Large intestine (tissue), 3 donors: ENCODE data around the gene UBAC2. TPM values are rescaled to one million over a fixed set of nuclear protein-coding genes. Genes with fewer than 3 reads are reported as not detected.

Source experiments
- DNase-seq, 2 donors: peaks; one replicate each; pipeline versions ENCODE4 v3.0.0 to v3.0.0-alpha.2; 2013
- H3K27ac ChIP-seq: one replicate; pipeline ENCODE4 v1.5.1; 2013; ENCODE audit warnings: low read length
- H3K27me3 ChIP-seq: 2 replicates; pipeline ENCODE4 v1.6.1; 2013; ENCODE audit warnings: low read length; ENCODE audit not compliant: control insufficient read depth, insufficient read depth
- H3K36me3 ChIP-seq: 2 replicates; pipeline ENCODE4 v1.6.1; 2013; ENCODE audit warnings: low read length; ENCODE audit not compliant: control insufficient read depth, insufficient read depth
- H3K4me1 ChIP-seq: one replicate; pipeline ENCODE4 v1.6.1; 2013; ENCODE audit warnings: low read length; ENCODE audit not compliant: control insufficient read depth, insufficient read depth
- H3K4me3 ChIP-seq: one replicate; pipeline ENCODE4 v1.5.1; 2013; ENCODE audit warnings: low read length
- H3K9me3 ChIP-seq: one replicate; pipeline ENCODE4 v1.6.1; 2013; ENCODE audit warnings: mild to moderate bottlenecking, low read depth, low read length, moderate library complexity; ENCODE audit not compliant: control insufficient read depth
- WGBS: methylation state at CpG from one replicate; pipeline ENCODE4 v1.1.5; 2013; ENCODE audit warnings: low lambda C conversion rate; ENCODE audit not compliant: insufficient coverage; 5-methylcytosine and 5-hydroxymethylcytosine counted together
- polyA plus RNA-seq: library from polyadenylated mRNA; unstranded; fragments of 120-200 nt; gene quantifications from one replicate; pipeline ENCODE4 v1.2.1, GENCODE V29; 2013

UBAC2 gene
- polyA plus RNA-seq, 1 donor, result 77.8 TPM

DNA sequence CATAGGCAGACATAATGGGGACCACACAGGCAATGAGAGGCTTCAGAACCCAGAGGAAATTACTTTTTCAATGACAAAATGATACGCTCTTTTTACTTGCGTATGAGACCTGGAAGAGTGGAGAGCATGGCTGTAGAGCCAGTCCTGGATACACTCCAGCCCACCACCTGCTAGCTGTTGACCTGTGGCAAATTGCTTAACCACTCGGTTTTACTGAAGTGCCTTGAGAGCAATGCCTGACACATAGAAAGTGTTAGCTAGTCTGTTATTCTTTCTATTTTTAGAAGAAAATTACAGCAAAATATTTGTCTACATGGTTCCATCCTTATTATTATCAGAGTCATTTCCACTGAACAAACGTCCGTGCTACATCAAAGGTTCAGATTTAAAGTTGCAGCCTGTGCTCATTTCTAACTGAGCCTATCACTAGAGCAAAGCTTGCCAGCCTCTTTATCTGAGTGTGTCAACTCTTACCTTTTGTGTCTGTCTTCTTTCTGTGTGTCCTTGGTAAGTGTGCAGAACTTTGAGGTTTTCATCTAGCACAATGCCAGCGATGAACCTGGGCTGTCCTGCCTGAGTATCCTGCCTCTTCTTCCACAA is 116.1 kb downstream of the UBAC2 start:
- Histone ChIP-seq H3K36me3 (peaks cover 24% of the 10 kb centered on the region), H3K9me3 (no peaks in the 10 kb centered on the region), H3K4me1 (no peaks in the 10 kb centered on the region), H3K4me3 (no peak overlapping the region), H3K27ac (no peak overlapping the region), H3K27me3 (no peaks in the 10 kb centered on the region)
- DNase-seq, result no peak
- WGBS, result 100% methylated on average over 3 of the region's 6 CpGs

DNA sequence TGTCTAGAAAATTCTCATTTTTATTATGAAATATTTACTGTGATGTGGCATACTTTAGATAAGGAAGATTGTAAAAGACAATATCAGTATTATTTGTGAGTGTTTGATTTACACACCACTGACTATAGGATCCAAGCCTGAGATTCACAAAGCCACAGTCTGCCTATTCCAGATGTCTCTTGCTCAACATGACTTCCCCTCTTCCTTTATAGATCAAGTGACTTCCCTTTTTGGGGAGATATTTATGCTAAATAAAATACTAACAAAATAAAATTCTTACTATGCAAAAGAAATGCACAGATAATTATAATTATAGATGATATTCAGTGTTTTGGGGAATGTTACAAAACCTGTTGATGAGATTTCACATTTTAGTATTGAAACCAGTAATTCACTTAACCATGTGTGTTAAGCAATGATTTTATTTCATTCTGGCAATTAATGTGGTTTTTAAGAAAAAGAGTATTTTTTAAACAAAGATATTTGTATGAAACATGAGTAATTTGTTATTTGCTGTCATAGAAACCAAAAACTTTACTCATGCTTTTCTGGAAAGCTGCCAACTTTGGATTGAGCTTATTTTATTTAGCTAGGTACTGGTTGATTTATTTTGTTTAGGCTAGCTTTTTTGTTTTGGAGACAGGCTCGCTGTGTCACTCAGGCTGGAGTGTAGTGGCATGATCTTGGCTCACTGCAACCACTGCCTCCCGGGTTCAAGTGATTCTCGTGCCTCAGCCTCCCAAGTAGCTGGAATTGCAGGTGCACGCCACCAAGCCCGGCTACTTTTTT is 120.2 kb downstream of the UBAC2 start:
- H3K36me3 ChIP-seq, result peaks cover 19% of the 10 kb centered on the region
- no peaks in the 10 kb centered on the region for H3K4me1 ChIP-seq
- no peak overlapping the region for H3K27ac ChIP-seq
- WGBS, result no CpG with 5 or more reads among the region's 5 CpGs
- DNase-seq, result no peak
- H3K27me3 ChIP-seq, result no peaks in the 10 kb centered on the region
- no peaks in the 10 kb centered on the region for H3K9me3 ChIP-seq
- no peak overlapping the region for H3K4me3 ChIP-seq

DNA sequence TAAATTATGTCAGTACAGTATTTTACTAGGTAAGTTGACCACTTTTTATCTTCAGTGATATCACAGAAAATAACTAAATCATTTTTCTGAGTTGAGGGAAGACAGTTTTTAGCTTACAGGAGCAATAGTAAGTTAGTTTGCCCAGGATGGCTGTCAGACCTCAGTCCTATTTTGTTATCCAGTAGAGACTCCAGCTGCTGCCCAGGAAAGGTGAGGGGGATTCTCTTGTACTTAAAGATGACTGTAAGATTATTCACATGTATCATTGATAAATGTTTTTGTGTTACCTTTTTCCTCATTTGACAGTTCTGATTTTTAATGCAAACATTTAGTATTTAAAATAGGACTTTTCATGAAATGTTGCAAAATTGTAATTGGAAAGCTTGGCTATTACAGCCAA is 121.1 kb downstream of the UBAC2 start:
- DNase-seq, result no peak
- no peak overlapping the region for H3K4me3 ChIP-seq
- no peaks in the 10 kb centered on the region for H3K27me3 ChIP-seq
- H3K4me1 ChIP-seq, result no peaks in the 10 kb centered on the region
- H3K27ac ChIP-seq, result no peak overlapping the region
- H3K36me3 ChIP-seq, result peaks cover 14% of the 10 kb centered on the region
- H3K9me3 ChIP-seq, result no peaks in the 10 kb centered on the region

DNA sequence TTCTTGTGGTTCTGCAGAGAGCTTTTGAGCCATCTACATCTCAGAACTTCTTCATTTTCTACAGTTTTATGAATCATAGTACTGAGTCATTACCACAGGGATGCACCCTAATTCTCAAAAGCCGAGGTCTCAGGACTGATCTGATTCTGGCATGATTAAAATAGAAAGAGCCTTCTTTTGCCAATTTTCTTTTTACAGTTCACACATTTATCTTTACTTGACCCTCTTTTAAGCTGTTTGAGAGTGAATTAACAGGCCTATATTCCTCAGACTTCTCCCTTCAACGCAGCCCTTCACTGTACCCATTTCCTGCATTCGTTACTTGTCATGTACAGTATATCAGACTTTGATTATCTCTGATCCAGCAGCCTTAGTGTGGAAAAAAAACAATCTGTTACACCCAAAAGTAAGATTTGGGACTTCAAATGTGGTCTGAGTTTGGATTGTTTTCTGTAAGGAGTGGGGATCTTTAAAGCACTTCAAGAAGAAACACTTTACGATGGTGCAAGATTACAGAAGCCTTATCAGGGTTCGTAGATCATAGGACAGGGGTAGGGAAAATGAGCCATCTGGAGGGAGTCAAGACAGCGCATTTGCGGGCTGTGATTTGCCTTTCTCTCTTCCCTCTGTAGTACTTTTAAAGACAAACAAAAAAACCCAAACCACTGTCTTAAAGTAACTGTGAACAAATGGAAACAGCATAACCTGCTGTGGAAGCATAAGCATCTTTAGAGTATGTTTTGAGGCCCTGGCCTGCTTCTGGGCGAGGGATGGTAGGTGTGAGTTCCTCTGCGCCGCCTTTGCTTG is 121.8 kb downstream of the UBAC2 start:
- Histone ChIP-seq H3K27ac (no peak overlapping the region), H3K4me1 (no peaks in the 10 kb centered on the region), H3K9me3 (no peaks in the 10 kb centered on the region), H3K27me3 (no peaks in the 10 kb centered on the region), H3K36me3 (peaks cover 14% of the 10 kb centered on the region), H3K4me3 (no peak overlapping the region)
- WGBS, result 67% methylated on average over 1 of the region's 10 CpGs
- DNase-seq, result no peak

DNA sequence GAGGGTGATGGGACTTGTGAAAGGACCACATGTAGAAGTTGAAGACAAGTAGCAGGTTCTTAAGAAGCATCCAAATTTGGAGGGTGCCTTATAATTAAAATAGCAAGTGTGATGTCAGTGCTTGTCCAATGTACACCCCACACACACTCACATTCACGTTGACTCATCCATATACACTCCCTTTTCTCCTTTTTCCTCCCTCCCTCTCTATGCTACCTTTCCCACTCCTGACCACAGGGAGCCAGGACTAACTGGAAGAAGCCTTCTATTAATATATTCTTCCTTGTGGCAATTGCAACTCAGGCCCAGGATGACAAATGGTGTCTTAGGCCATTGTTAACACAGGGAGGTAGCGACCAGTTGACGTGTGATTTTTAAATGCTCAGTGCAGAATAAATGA is 122.8 kb downstream of the UBAC2 start:
- 93% methylated on average over 3 of the region's 3 CpGs for WGBS
- Histone ChIP-seq H3K27me3 (no peaks in the 10 kb centered on the region), H3K27ac (no peak overlapping the region), H3K36me3 (peaks cover 14% of the 10 kb centered on the region), H3K9me3 (no peaks in the 10 kb centered on the region), H3K4me1 (no peaks in the 10 kb centered on the region), H3K4me3 (no peak overlapping the region)
- no peak for DNase-seq

DNA sequence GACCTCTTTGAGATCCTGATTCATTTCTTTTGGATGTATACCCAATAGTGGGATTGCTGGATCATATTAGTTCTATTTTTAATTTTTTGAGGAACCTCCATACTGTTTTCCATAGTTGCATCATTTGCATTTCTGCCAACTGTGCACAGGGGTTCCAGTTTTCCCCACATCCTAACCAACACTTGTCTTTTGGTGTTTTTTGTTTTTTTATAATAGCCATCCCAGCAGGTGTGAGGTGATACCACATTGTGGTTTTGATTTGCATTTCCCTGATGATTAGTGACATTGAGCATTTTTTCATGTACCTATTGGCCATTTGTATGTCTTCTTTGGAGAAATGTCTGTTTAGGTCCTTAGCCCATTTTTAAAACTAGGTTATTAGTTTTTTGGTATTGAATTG is 125.4 kb downstream of the UBAC2 start:
- H3K4me1 ChIP-seq, result no peaks in the 10 kb centered on the region
- H3K27me3 ChIP-seq, result no peaks in the 10 kb centered on the region
- no peaks in the 10 kb centered on the region for H3K9me3 ChIP-seq
- DNase-seq, result no peak
- no peak overlapping the region for H3K27ac ChIP-seq
- H3K36me3 ChIP-seq, result peaks cover 10% of the 10 kb centered on the region
- H3K4me3 ChIP-seq, result no peak overlapping the region

DNA sequence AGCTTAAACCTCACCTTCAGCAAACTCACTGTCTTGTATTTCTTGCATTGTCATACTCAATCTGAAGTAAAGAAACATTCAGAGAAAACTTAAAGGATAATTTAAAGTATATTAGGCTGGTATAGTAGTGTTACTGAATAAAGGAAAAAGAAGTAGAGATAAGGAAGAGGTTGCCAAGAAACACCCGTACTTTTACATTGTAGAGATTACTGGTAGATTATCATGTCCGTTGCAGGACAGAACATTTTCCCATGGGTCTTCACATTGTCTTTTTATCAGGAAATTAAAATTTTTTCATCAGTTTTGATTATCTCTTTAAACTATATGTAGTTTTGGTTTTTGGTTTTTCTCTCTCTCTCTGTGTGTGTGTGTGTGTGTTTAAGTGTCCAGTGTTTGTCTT is 126.5 kb downstream of the UBAC2 start:
- Histone ChIP-seq H3K9me3 (no peaks in the 10 kb centered on the region), H3K27me3 (no peaks in the 10 kb centered on the region), H3K36me3 (peaks cover 10% of the 10 kb centered on the region), H3K4me1 (no peaks in the 10 kb centered on the region), H3K4me3 (no peak overlapping the region), H3K27ac (no peak overlapping the region)
- DNase-seq, result no peak
- WGBS, result 86% methylated on average over 1 of the region's 2 CpGs

DNA sequence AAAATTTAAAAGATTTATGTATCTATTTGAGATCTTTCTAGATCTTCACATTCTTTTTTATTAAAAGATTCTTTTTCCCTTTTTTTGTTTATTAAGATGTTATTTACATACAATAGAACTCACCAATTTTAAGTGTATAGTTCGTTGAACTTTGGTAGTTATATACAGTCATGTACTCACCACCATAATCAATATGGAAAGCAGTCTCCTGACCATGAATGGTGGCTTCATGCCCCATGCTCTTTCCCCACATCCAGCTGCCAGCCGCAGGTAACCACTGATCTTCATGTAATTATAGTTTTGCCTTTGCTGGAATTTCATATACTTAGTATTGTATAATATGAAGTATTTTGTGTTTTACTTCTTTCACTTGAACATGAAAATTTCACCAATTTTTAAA is 127.1 kb downstream of the UBAC2 start:
- H3K4me3 ChIP-seq, result no peak overlapping the region
- H3K27ac ChIP-seq, result no peak overlapping the region
- H3K36me3 ChIP-seq, result peaks cover 10% of the 10 kb centered on the region
- no peaks in the 10 kb centered on the region for H3K9me3 ChIP-seq
- H3K4me1 ChIP-seq, result no peaks in the 10 kb centered on the region
- 80% methylated on average over 1 of the region's 2 CpGs for WGBS
- no peak for DNase-seq
- H3K27me3 ChIP-seq, result no peaks in the 10 kb centered on the region

DNA sequence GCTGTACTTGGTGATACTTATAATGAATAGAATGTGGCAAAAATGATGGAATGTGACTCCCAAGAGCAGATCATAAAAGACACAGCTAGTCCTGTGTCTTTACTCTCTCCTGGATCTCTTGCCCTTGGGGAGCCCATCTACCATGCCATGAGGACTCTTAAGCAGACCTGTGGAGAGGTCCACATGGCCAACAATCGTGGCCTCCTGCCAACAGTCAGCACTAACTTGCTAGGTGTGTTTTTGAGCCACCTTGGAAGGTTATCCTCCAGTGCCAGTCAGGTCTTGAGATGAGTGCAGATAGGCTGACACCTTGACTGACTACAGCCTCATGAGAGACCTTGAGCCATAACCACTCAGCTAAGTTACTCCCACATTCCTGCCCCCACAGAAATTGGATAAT is 128.8 kb downstream of the UBAC2 start:
- Histone ChIP-seq H3K4me1 (no peaks in the 10 kb centered on the region), H3K9me3 (no peaks in the 10 kb centered on the region), H3K27ac (no peak overlapping the region), H3K27me3 (no peaks in the 10 kb centered on the region), H3K4me3 (no peak overlapping the region), H3K36me3 (peaks cover 8% of the 10 kb centered on the region)
- WGBS, result no CpG with 5 or more reads among the region's 1 CpG
- DNase-seq, result no peak

DNA sequence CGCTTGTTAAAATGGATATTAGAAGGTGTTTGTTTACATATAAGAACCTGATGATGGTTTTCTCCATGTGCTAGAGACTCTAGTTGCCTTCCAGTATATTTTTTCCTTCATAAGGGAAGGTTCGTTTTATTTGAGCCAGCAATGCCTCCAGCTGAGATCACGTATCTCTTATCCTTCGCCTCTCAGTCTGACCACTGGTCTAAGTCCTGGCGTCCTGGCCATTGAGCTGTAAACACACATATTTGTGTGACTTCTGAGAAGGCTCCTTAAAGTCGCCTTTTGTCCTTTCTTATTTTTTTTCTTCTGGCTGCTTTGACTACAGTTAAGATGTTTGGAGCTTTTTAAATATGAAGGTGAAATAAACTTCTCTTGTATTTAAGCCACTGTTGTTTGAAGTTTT is 130.3 kb downstream of the UBAC2 start:
- DNase-seq, result no peak
- no peaks in the 10 kb centered on the region for H3K9me3 ChIP-seq
- no peaks in the 10 kb centered on the region for H3K27me3 ChIP-seq
- 100% methylated on average over 1 of the region's 6 CpGs for WGBS
- H3K4me3 ChIP-seq, result no peak overlapping the region
- no peaks in the 10 kb centered on the region for H3K4me1 ChIP-seq
- H3K27ac ChIP-seq, result no peak overlapping the region
- peaks cover 6% of the 10 kb centered on the region for H3K36me3 ChIP-seq
